Hepatocyte (in vitro differentiated cells): ENCODE measurements around the gene NEK4.

Experiments used
- EZH2 ChIP-seq: fragments of 200-600 bp; sonication (generic); IDR thresholded peaks from 2 replicates; pipeline ENCODE4 v1.6.1; 2016; ENCODE audit warnings: antibody characterized with exemption, mild to moderate bottlenecking, borderline replicate concordance
- EZH2phosphoT487 ChIP-seq: fragments of 200-600 bp; sonication (generic); IDR thresholded peaks from one replicate; pipeline ENCODE4 v1.6.1; 2018; ENCODE audit warnings: antibody characterized with exemption, mild to moderate bottlenecking, low read depth, moderate library complexity; ENCODE audit not compliant: unreplicated experiment, severe bottlenecking
- TF ChIP-seq, protein P1 (sequence below): fragments of 200-600 bp; sonication (generic); IDR thresholded peaks from 2 replicates; pipeline ENCODE4 v1.5.1; 2016; ENCODE audit warnings: antibody characterized with exemption, mild to moderate bottlenecking; ENCODE audit not compliant: poor library complexity

DNA sequence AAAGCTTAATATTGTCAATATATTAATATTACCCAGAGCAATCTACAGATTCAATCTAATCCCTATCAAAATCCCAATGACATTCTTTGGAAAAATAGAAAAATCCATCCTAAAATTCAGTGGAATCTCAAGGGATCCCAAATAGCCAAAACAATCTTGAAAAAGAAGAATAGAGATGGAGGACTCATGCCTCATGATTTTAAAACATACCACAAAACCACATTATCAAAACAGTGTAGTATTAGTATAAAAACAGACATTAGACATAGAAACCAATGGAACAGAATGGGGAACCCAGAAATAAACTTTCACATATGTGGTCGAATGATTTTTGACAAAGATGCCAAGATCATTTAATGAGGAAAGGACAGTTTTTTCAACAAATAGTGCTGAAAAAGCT is 14.6 kb downstream of the NEK4 start:
- TF ChIP-seq, protein P1, sequence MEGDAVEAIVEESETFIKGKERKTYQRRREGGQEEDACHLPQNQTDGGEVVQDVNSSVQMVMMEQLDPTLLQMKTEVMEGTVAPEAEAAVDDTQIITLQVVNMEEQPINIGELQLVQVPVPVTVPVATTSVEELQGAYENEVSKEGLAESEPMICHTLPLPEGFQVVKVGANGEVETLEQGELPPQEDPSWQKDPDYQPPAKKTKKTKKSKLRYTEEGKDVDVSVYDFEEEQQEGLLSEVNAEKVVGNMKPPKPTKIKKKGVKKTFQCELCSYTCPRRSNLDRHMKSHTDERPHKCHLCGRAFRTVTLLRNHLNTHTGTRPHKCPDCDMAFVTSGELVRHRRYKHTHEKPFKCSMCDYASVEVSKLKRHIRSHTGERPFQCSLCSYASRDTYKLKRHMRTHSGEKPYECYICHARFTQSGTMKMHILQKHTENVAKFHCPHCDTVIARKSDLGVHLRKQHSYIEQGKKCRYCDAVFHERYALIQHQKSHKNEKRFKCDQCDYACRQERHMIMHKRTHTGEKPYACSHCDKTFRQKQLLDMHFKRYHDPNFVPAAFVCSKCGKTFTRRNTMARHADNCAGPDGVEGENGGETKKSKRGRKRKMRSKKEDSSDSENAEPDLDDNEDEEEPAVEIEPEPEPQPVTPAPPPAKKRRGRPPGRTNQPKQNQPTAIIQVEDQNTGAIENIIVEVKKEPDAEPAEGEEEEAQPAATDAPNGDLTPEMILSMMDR = no peak
- TF ChIP-seq EZH2phosphoT487 (no peak), EZH2 (no peak)
